GM12878 (cell line): ENCODE results near the gene HMGN1. TPM values are rescaled to one million over a fixed set of nuclear protein-coding genes. Genes with fewer than 3 reads are reported as not detected.

Experiments
- ATAC-seq: fragments of 200-7000 bp; cut with Tn5 transposase; 3 replicates; pipeline ENCODE4 v1.9.1; 2020; ENCODE audit warnings: mild to moderate bottlenecking, moderate library complexity
- BruUV-seq: library from RNA; stranded (reverse); fragments of 400-500 nt; replicated peaks from 2 replicates; lab custom pipeline; 2021; lab: Mats Ljungman, UMichigan
- CTCF ChIA-PET: fragments of 300-600 bp; sonication (Branson Sonifier 250); formaldehyde crosslinking; extraction: SDS; loops from one replicate; lab custom pipeline; 2021; ENCODE audit warnings: inconsistent platforms; lab: Yijun Ruan, JAX
- POLR2A ChIA-PET: fragments of 350-600 bp; formaldehyde crosslinking; extraction: SDS; loops from one replicate; lab custom pipeline; 2021; ENCODE audit warnings: inconsistent platforms; lab: Charles Lee
- RAD21 ChIA-PET: fragments of 300-600 bp; sonication (Branson Sonifier 250); formaldehyde crosslinking; loops from one replicate; lab custom pipeline; 2023; ENCODE audit warnings: antibody characterized with exemption; ENCODE audit not compliant: unreplicated experiment; lab: Charles Lee
- SMC1A ChIA-PET: fragments of 300-600 bp; sonication (Branson Sonifier 250); formaldehyde crosslinking; loops from one replicate; lab custom pipeline; 2023; ENCODE audit not compliant: unreplicated experiment, uncharacterized antibody; lab: Charles Lee
- DNase-seq: peaks from one replicate; pipeline ENCODE4 v3.0.0-alpha.2; 2011; ENCODE audit warnings: low read depth, low spot score
- FAIRE-seq: peaks from 3 replicates; lab custom pipeline; 2011; peaks lifted over from hg19 to GRCh38; lab: Jason Lieb, UNC
- H2AFZ ChIP-seq: 2 replicates; pipeline ENCODE4 v1.6.0; 2011; ENCODE audit warnings: low read depth, low read length, control low read depth; ENCODE audit not compliant: control insufficient read depth
- H3K27ac ChIP-seq: 2 replicates; pipeline ENCODE4 v1.5.1; 2011; ENCODE audit warnings: control low read depth; ENCODE audit not compliant: control insufficient read depth, insufficient read depth
- H3K27me3 ChIP-seq, 2 experiments: replicated peaks in 1 of 2; 2 replicates each; pipeline versions ENCODE4 v1.6.0 to v1.6.1; 2011; ENCODE audit warnings: low read length in 1 of 2; ENCODE audit not compliant: control insufficient read depth in 2 of 2, insufficient read depth in 2 of 2
- H3K36me3 ChIP-seq, 2 experiments: 2 replicates each; pipeline ENCODE4 v1.5.1; 2011; ENCODE audit warnings: low read length in 1 of 2; ENCODE audit not compliant: control insufficient read depth in 2 of 2, insufficient read depth in 2 of 2
- H3K4me1 ChIP-seq: 2 replicates; pipeline ENCODE4 v1.6.1; 2011; ENCODE audit warnings: mild to moderate bottlenecking, low read length, moderate library complexity, mixed read lengths; ENCODE audit not compliant: control insufficient read depth, insufficient read depth
- H3K4me2 ChIP-seq: 2 replicates; pipeline ENCODE4 v1.6.0; 2011; ENCODE audit warnings: control low read depth; ENCODE audit not compliant: control insufficient read depth, insufficient read depth
- H3K4me3 ChIP-seq: fragments of 200-600 bp; sonication (generic); 2 replicates; pipeline ENCODE4 v1.5.1; 2016
- H3K79me2 ChIP-seq: 2 replicates; pipeline ENCODE4 v1.6.0; 2011; ENCODE audit warnings: low read length; ENCODE audit not compliant: control insufficient read depth, insufficient read depth
- H3K9ac ChIP-seq: 2 replicates; pipeline ENCODE4 v1.8.0; 2011; ENCODE audit warnings: low read length, control low read depth, mixed read lengths; ENCODE audit not compliant: control insufficient read depth, insufficient read depth
- H3K9me3 ChIP-seq: replicated peaks from 3 replicates; pipeline ENCODE4 v1.5.1; 2011; ENCODE audit warnings: mild to moderate bottlenecking, low read length; ENCODE audit not compliant: control insufficient read depth, insufficient read depth
- H4K20me1 ChIP-seq: 2 replicates; pipeline ENCODE4 v1.6.0; 2011; ENCODE audit not compliant: control insufficient read depth, insufficient read depth
- ASH2L ChIP-seq: fragments of 300-600, 200-600 bp; sonication (generic); IDR thresholded peaks from 2 replicates; pipeline ENCODE4 v1.6.1; 2017; ENCODE audit warnings: low read depth, mild to moderate bottlenecking, borderline replicate concordance
- CBFB ChIP-seq: IDR thresholded peaks from 2 replicates; pipeline ENCODE4 v1.6.1; 2016; ENCODE audit warnings: antibody characterized with exemption, low read depth
- CHD4 ChIP-seq: fragments of 200-600 bp; sonication (generic); IDR thresholded peaks from 2 replicates; pipeline ENCODE4 v1.6.1; 2016; ENCODE audit warnings: mild to moderate bottlenecking
- CREB1 ChIP-seq: IDR thresholded peaks from 2 replicates; pipeline ENCODE4 v1.6.1; 2012; ENCODE audit warnings: low read depth, mild to moderate bottlenecking, inconsistent platforms
- EED ChIP-seq: sonication (generic); IDR thresholded peaks from 2 replicates; pipeline ENCODE4 v1.6.1; 2016; ENCODE audit warnings: antibody characterized with exemption, low read depth
- GABPA ChIP-seq: IDR thresholded peaks from 2 replicates; pipeline ENCODE4 v1.6.1; 2014; ENCODE audit warnings: antibody characterized with exemption, low read depth, mild to moderate bottlenecking, inconsistent platforms
- KAT2A ChIP-seq: conservative IDR thresholded peaks from 2 replicates; pipeline ENCODE4 v1.6.1; 2011; ENCODE audit warnings: low read depth, low read length; ENCODE audit not compliant: control insufficient read depth
- MTA2 ChIP-seq: fragments of 450-650 bp; IDR thresholded peaks from 2 replicates; pipeline ENCODE4 v1.6.1; 2016; ENCODE audit warnings: low read depth, mild to moderate bottlenecking, moderate library complexity
- NR2C1 ChIP-seq: fragments of 450-650 bp; IDR thresholded peaks from 2 replicates; pipeline ENCODE4 v1.6.1; 2017; ENCODE audit warnings: antibody characterized with exemption, mild to moderate bottlenecking, moderate library complexity
- RFX5 ChIP-seq: IDR thresholded peaks from 2 replicates; pipeline ENCODE4 v1.6.1; 2011; ENCODE audit warnings: low read depth, low read length, improper control_type of control experiment
- SIN3A ChIP-seq: IDR thresholded peaks from 2 replicates; pipeline ENCODE4 v1.6.1; 2012; ENCODE audit warnings: low read depth, low read length, improper control_type of control experiment
- SMAD5 ChIP-seq: IDR thresholded peaks from 2 replicates; pipeline ENCODE4 v1.6.1; 2016; ENCODE audit warnings: antibody characterized with exemption, low read depth
- SREBF1 ChIP-seq: IDR thresholded peaks from 2 replicates; pipeline ENCODE4 v1.6.1; 2012; ENCODE audit warnings: mild to moderate bottlenecking, low read length
- STAT3 ChIP-seq: IDR thresholded peaks from 2 replicates; pipeline ENCODE4 v1.6.1; 2011; ENCODE audit warnings: low read depth, low read length, improper control_type of control experiment
- YBX1 ChIP-seq: fragments of 450-650 bp; IDR thresholded peaks from 2 replicates; pipeline ENCODE4 v1.6.1; 2016; ENCODE audit warnings: antibody characterized with exemption
- ZSCAN29 ChIP-seq: fragments of 450-650 bp; IDR thresholded peaks from 2 replicates; pipeline ENCODE4 v1.6.1; 2017; ENCODE audit warnings: mild to moderate bottlenecking, moderate library complexity
- WGBS: methylation state at CpG from one replicate; pipeline ENCODE4 v1.1.6; 2016; ENCODE audit warnings: low lambda C conversion rate; ENCODE audit not compliant: insufficient replicate concordance, insufficient coverage; ENCODE audit errors: missing lambda C conversion rate; 5-methylcytosine and 5-hydroxymethylcytosine counted together
- in situ Hi-C: fragments of 300-500 bp; cut with MboI; formaldehyde crosslinking; loops from 9 replicates; pipeline ENCODE4 v1.14.3; 2018; ENCODE audit warnings: mixed read lengths
- intact Hi-C: fragments of 100-400 bp; cut with micrococcal nuclease; formaldehyde crosslinking; loops from one replicate; pipeline ENCODE4 v1.14.2; 2022; ENCODE audit not compliant: unreplicated experiment
- polyA plus RNA-seq, 11 experiments: library from polyadenylated mRNA; depleted of rRNA in 4 of 11; unstranded in 6 of 11; stranded (reverse) in 5 of 11; fragments of >200 nt; fragmentation: Nextera tagmentation in 4 of 11; fragmentation: Illumina TruSeq in 1 of 11; extraction: Ambion mirVana in 4 of 11; extraction: Trizol in 1 of 11; gene quantifications; 1 replicate in 1 of 11; 2 replicates in 10 of 11; pipeline versions ENCODE4 v1.2.1 to v1.2.3, GENCODE V29; 2011 to 2016; ENCODE audit warnings: inconsistent platforms in 2 of 11, missing spikeins in 2 of 11, low read depth in 1 of 11
- total RNA-seq, 4 experiments: library from RNA; depleted of rRNA in 3 of 4; stranded (reverse); fragments of >200 nt in 3 of 4; fragmentation: Illumina TruSeq in 1 of 4; extraction: Trizol in 1 of 4; gene quantifications; 2 replicates each; pipeline versions ENCODE4 v1.2.1 to v1.2.3, GENCODE V29; 2013 to 2021
- TF ChIP-seq, protein P1 (sequence below), 3 experiments: IDR thresholded peaks in 2 of 3; conservative IDR thresholded peaks in 1 of 3; 2 replicates each; pipeline ENCODE4 v1.5.1; 2011; ENCODE audit warnings: low read depth in 3 of 3, low read length in 3 of 3, mild to moderate bottlenecking in 3 of 3, control low read depth in 2 of 3, moderate library complexity in 2 of 3, inconsistent platforms in 1 of 3, mixed read lengths in 1 of 3; ENCODE audit not compliant: control insufficient read depth in 2 of 3, insufficient read depth in 1 of 3; ENCODE audit errors: extremely low read depth in 1 of 3

The HMGN1 gene
- total and polyA plus RNA-seq, 10 of the 15 experiments (the other 5 are each of a cell fraction or from before 2014, with no cell fraction given): 120 to 798 (median 396) TPM

DNA sequence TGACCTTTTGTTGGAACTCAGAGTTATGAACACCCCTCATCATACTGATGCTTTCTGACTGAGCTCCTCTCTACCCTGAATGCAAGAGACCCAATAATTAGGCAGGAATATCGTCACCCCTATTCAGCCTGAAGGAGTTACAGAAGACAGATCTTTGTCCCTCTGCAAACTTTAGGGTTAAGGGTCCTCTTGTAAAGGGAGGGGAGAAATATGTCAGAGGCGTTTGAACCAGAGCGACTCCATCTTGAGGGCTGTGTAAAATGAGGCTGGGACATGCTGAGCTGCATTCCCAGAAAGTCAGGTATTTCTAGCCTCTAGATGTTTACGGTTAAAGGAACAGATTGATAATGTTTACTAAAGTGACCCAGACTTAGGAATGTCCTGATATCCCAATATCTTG is 10.5 kb upstream of the HMGN1 start (continued):
- no peak for TF ChIP-seq GABPA
- TF ChIP-seq EED: no peak
- no peak for TF ChIP-seq NR2C1
- TF ChIP-seq, all 136 proteins: peak for 0

DNA sequence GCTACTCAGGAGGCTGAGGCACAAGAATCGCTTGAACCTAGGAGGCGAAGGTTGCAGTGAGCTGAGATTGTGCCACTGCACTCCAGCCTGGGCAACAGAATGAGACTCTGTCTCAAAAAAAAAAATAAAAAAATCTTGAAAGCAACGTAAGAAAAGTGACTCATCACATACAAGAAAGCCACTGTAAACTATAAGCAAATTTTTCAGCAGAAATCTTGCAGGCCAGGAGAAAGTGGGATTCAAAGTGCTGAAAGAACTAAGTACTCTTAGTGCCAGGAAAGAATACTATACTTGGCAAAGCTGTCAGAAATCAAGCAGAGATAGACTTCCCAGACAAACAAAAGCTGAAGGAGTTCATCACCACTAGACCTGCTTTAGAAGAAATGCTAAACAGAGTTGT is 4.4 kb upstream of the HMGN1 start:
- SMC1A ChIA-PET: no interaction called here
- Histone ChIP-seq H3K4me3 (no peak overlapping the region), H3K27ac (no peak overlapping the region), H3K27me3 (no peaks in the 10 kb centered on the region), H3K79me2 (peaks cover 2% of the 10 kb centered on the region), H4K20me1 (no peaks in the 10 kb centered on the region), H3K4me1 (no peaks in the 10 kb centered on the region), H3K9me3 (no peaks in the 10 kb centered on the region), H3K4me2 (no peak overlapping the region), H2AFZ (no peak overlapping the region), H3K36me3 (no peaks in the 10 kb centered on the region), H3K9ac (no peak overlapping the region)
- FAIRE-seq (no peak), ATAC-seq (no peak), DNase-seq (no peak)
- RAD21 ChIA-PET: no interaction called here
- CTCF ChIA-PET: no interaction called here
- no TSS peak for BruUV-seq
- no peak for TF ChIP-seq ASH2L
- TF ChIP-seq CREB1: no peak
- TF ChIP-seq ZSCAN29: no peak
- no peak for TF ChIP-seq CBFB
- TF ChIP-seq SREBF1: no peak
- TF ChIP-seq SIN3A: no peak
- no peak for TF ChIP-seq KAT2A
- TF ChIP-seq MTA2: no peak
- TF ChIP-seq STAT3: no peak
- TF ChIP-seq SMAD5: no peak
- TF ChIP-seq CHD4: no peak
- TF ChIP-seq, protein P1, sequence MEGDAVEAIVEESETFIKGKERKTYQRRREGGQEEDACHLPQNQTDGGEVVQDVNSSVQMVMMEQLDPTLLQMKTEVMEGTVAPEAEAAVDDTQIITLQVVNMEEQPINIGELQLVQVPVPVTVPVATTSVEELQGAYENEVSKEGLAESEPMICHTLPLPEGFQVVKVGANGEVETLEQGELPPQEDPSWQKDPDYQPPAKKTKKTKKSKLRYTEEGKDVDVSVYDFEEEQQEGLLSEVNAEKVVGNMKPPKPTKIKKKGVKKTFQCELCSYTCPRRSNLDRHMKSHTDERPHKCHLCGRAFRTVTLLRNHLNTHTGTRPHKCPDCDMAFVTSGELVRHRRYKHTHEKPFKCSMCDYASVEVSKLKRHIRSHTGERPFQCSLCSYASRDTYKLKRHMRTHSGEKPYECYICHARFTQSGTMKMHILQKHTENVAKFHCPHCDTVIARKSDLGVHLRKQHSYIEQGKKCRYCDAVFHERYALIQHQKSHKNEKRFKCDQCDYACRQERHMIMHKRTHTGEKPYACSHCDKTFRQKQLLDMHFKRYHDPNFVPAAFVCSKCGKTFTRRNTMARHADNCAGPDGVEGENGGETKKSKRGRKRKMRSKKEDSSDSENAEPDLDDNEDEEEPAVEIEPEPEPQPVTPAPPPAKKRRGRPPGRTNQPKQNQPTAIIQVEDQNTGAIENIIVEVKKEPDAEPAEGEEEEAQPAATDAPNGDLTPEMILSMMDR (IDR thresholded peaks at IDR 0.05 in 2 of 3, conservative IDR thresholded peaks at IDR 0.05 in 1 of 3; ENCODE audit: control insufficient read depth in 2 of 3, extremely low read depth in 1 of 3, insufficient read depth in 1 of 3, low read depth in 3 of 3, low read length in 3 of 3): no peak
- no peak for TF ChIP-seq YBX1
- no peak for TF ChIP-seq RFX5
- WGBS: 64% methylated on average over 3 of the region's 3 CpGs
- POLR2A ChIA-PET: no interaction called here
- intact Hi-C loops (no loop called here), in situ Hi-C loops (no loop called here)
